HL-60 (cell line): ENCODE measurements around the gene DOCK9.

Experiments
- GABPA ChIP-seq: IDR thresholded peaks from 2 replicates; pipeline ENCODE4 v1.6.1; 2012; ENCODE audit warnings: low read depth
- POLR2AphosphoS5 ChIP-seq: IDR thresholded peaks from 2 replicates; pipeline ENCODE4 v1.6.1; 2012; ENCODE audit warnings: low read depth
- SPI1 ChIP-seq: IDR thresholded peaks from 2 replicates; pipeline ENCODE4 v1.6.1; 2012; ENCODE audit warnings: low read depth, mild to moderate bottlenecking, borderline replicate concordance
- TF ChIP-seq, protein P1 (sequence below): IDR thresholded peaks from one replicate; pipeline ENCODE4 v1.5.1; 2011; ENCODE audit warnings: low read length, control low read depth, inconsistent platforms; ENCODE audit not compliant: insufficient read depth
- TF ChIP-seq, protein P2 (sequence below): IDR thresholded peaks from 2 replicates; pipeline ENCODE4 v1.6.1; 2012; ENCODE audit warnings: low read depth; ENCODE audit not compliant: insufficient replicate concordance

GRCh38 chr13:98886587-98887230 lies 91.2 kb downstream of the DOCK9 start:
- TF ChIP-seq, protein P1, sequence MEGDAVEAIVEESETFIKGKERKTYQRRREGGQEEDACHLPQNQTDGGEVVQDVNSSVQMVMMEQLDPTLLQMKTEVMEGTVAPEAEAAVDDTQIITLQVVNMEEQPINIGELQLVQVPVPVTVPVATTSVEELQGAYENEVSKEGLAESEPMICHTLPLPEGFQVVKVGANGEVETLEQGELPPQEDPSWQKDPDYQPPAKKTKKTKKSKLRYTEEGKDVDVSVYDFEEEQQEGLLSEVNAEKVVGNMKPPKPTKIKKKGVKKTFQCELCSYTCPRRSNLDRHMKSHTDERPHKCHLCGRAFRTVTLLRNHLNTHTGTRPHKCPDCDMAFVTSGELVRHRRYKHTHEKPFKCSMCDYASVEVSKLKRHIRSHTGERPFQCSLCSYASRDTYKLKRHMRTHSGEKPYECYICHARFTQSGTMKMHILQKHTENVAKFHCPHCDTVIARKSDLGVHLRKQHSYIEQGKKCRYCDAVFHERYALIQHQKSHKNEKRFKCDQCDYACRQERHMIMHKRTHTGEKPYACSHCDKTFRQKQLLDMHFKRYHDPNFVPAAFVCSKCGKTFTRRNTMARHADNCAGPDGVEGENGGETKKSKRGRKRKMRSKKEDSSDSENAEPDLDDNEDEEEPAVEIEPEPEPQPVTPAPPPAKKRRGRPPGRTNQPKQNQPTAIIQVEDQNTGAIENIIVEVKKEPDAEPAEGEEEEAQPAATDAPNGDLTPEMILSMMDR, result no peak
- TF ChIP-seq POLR2AphosphoS5, result no peak
- no peak for TF ChIP-seq GABPA
- TF ChIP-seq, protein P2, sequence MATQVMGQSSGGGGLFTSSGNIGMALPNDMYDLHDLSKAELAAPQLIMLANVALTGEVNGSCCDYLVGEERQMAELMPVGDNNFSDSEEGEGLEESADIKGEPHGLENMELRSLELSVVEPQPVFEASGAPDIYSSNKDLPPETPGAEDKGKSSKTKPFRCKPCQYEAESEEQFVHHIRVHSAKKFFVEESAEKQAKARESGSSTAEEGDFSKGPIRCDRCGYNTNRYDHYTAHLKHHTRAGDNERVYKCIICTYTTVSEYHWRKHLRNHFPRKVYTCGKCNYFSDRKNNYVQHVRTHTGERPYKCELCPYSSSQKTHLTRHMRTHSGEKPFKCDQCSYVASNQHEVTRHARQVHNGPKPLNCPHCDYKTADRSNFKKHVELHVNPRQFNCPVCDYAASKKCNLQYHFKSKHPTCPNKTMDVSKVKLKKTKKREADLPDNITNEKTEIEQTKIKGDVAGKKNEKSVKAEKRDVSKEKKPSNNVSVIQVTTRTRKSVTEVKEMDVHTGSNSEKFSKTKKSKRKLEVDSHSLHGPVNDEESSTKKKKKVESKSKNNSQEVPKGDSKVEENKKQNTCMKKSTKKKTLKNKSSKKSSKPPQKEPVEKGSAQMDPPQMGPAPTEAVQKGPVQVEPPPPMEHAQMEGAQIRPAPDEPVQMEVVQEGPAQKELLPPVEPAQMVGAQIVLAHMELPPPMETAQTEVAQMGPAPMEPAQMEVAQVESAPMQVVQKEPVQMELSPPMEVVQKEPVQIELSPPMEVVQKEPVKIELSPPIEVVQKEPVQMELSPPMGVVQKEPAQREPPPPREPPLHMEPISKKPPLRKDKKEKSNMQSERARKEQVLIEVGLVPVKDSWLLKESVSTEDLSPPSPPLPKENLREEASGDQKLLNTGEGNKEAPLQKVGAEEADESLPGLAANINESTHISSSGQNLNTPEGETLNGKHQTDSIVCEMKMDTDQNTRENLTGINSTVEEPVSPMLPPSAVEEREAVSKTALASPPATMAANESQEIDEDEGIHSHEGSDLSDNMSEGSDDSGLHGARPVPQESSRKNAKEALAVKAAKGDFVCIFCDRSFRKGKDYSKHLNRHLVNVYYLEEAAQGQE, result no peak
- TF ChIP-seq SPI1, result no peak
